Airway epithelial cell (primary cell): ENCODE results near the gene NFKBIZ. TPM values are rescaled to one million over a fixed set of nuclear protein-coding genes. Genes with fewer than 3 reads are reported as not detected.

Experiments
- total RNA-seq: library from RNA; depleted of rRNA; stranded (reverse); fragments of >200 nt; gene quantifications from 2 replicates; pipeline ENCODE4 v1.2.3, GENCODE V29; 2015

Gene NFKBIZ
- total RNA-seq = 34.0 and 47.5 TPM in 2 replicates

GRCh38 chr3:101848754-101849713, at the start of gene NFKBIZ:
Gene NFKBIZ (plus strand): TSS chr3:101849514. CDS start chr3:101849629, 115 bp downstream.

Other genes starting within 250 kb of the NFKBIZ start
- 15.1 and 17.6 TPM in 2 replicates for gene ZBTB11, start 172.4 kb upstream of the NFKBIZ start, total RNA-seq
- 1,993 and 2,310 TPM in 2 replicates for gene RPL24, start 162.8 kb upstream of the NFKBIZ start, total RNA-seq
- gene CEP97, start 124.9 kb upstream of the NFKBIZ start, total RNA-seq = 5.9 and 7.4 TPM in 2 replicates
- gene NXPE3, start 70.3 kb upstream of the NFKBIZ start, total RNA-seq = 6.0 and 12.8 TPM in 2 replicates